Endodermal cell (in vitro differentiated cells): Measurements from ENCODE around the gene LYRM4. TPM values are rescaled to one million over a fixed set of nuclear protein-coding genes. Genes with fewer than 3 reads are reported as not detected.

Experiments used
- DNase-seq: peaks from one replicate; pipeline ENCODE4 v3.0.0-alpha.2; 2017
- H3K27ac ChIP-seq: 2 replicates; pipeline ENCODE4 v1.5.1; 2013; ENCODE audit warnings: mild to moderate bottlenecking, low read depth, low read length, moderate library complexity
- H3K27me3 ChIP-seq: 2 replicates; pipeline ENCODE4 v1.6.1; 2013; ENCODE audit warnings: mild to moderate bottlenecking, low read length, moderate library complexity; ENCODE audit not compliant: insufficient read depth, control insufficient read depth, poor library complexity, severe bottlenecking
- H3K36me3 ChIP-seq: 2 replicates; pipeline ENCODE4 v1.7.0; 2013; ENCODE audit warnings: mild to moderate bottlenecking, low read length, moderate library complexity; ENCODE audit not compliant: control insufficient read depth, insufficient read depth
- H3K4me1 ChIP-seq: one replicate; pipeline ENCODE4 v1.7.0; 2013; ENCODE audit warnings: low read length; ENCODE audit not compliant: control insufficient read depth, insufficient read depth
- H3K4me3 ChIP-seq: 2 replicates; pipeline ENCODE4 v1.5.1; 2013; ENCODE audit warnings: mild to moderate bottlenecking, low read length, moderate library complexity
- H3K9ac ChIP-seq: 2 replicates; pipeline ENCODE4 v1.6.1; 2013; ENCODE audit warnings: mild to moderate bottlenecking, low read length, moderate library complexity; ENCODE audit not compliant: poor library complexity, severe bottlenecking; ENCODE audit errors: extremely low read depth
- H3K9me3 ChIP-seq: 2 replicates; pipeline ENCODE4 v1.6.1; 2013; ENCODE audit warnings: mild to moderate bottlenecking, low read length, moderate library complexity; ENCODE audit not compliant: control insufficient read depth
- H3K27ac Mint-ChIP-seq: 2 replicates; pipeline ENCODE4 v1.8.0; 2020; ENCODE audit warnings: mixed read lengths
- H3K27me3 Mint-ChIP-seq: 2 replicates; pipeline ENCODE4 v1.8.0; 2021; ENCODE audit warnings: mild to moderate bottlenecking, mixed read lengths; ENCODE audit not compliant: insufficient read depth
- H3K36me3 Mint-ChIP-seq: 2 replicates; pipeline ENCODE4 v1.8.0; 2020; ENCODE audit warnings: low read depth, mixed read lengths
- H3K4me1 Mint-ChIP-seq: 2 replicates; pipeline ENCODE4 v1.8.0; 2020; ENCODE audit warnings: mixed read lengths
- H3K4me3 Mint-ChIP-seq: 2 replicates; pipeline ENCODE4 v1.8.0; 2020; ENCODE audit warnings: mild to moderate bottlenecking, moderate library complexity, mixed read lengths
- H3K9me3 Mint-ChIP-seq: 2 replicates; pipeline ENCODE4 v1.8.0; 2020; ENCODE audit warnings: mild to moderate bottlenecking, mixed read lengths
- CTCF ChIP-seq: fragments of 200-600 bp; sonication (generic); conservative IDR thresholded peaks from 2 replicates; pipeline ENCODE4 v1.5.0; 2021; ENCODE audit warnings: antibody characterized with exemption, mild to moderate bottlenecking
- WGBS, 2 experiments: methylation state at CpG; one replicate each; pipeline versions ENCODE4 v1.1.5 to v1.1.7; 2013; ENCODE audit warnings: missing lambda C conversion rate in 2 of 2, mixed read lengths in 1 of 2; ENCODE audit not compliant: insufficient coverage in 1 of 2, insufficient read length in 1 of 2; 5-methylcytosine and 5-hydroxymethylcytosine counted together
- total RNA-seq, 2 donors: library from RNA; stranded (reverse); fragmentation: NEBNext Ultra II Directional in 1 of 2; extraction: Animal tissue kit (Norgen Biotek cat#: 25700) in 1 of 2; gene quantifications; 2 replicates in 1 of 2; 3 replicates in 1 of 2; pipeline ENCODE4 v1.2.1, GENCODE V29; 2021

Gene LYRM4
- total RNA-seq, 2 donors from 2014 or later = 32.1 to 44.3 TPM

- Histone ChIP-seq H3K27ac (no peak overlapping the region), H3K27me3 (no peaks in the 10 kb centered on the region), H3K9me3 (no peaks in the 10 kb centered on the region), H3K4me3 (no peak overlapping the region), H3K4me1 (no peaks in the 10 kb centered on the region), H3K9ac (no peak overlapping the region), H3K36me3 (no peaks in the 10 kb centered on the region)
- WGBS, 2 experiments = 49 to 68% methylated on average over 5 to 9 of the region's 9 CpGs
- peaks cover 8% of the 10 kb centered on the region for H3K4me1 Mint-ChIP-seq
- H3K9me3 Mint-ChIP-seq = no peaks in the 10 kb centered on the region
- no peaks in the 10 kb centered on the region for H3K27me3 Mint-ChIP-seq
- no peaks in the 10 kb centered on the region for H3K36me3 Mint-ChIP-seq
- DNase-seq = peak; percentile 93
- TF ChIP-seq CTCF = peak; percentile 93
- no peak overlapping the region for H3K4me3 Mint-ChIP-seq
- peak overlapping the region; percentile 16 for H3K27ac Mint-ChIP-seq
Observed at GRCh38 chr6:5143634-5144311, 117.0 kb downstream of the LYRM4 start.

GRCh38 chr6:5142915-5143314, 117.8 kb downstream of the LYRM4 start:
- WGBS, 2 experiments = 93 to 96% methylated on average over 4 to 11 of the region's 11 CpGs
- Mint-ChIP-seq H3K4me3 (no peak overlapping the region), H3K27me3 (no peaks in the 10 kb centered on the region), H3K4me1 (peaks cover 8% of the 10 kb centered on the region), H3K27ac (no peak overlapping the region), H3K36me3 (no peaks in the 10 kb centered on the region), H3K9me3 (no peaks in the 10 kb centered on the region)
- H3K36me3 ChIP-seq = no peaks in the 10 kb centered on the region
- H3K4me3 ChIP-seq = no peak overlapping the region
- DNase-seq = no peak
- no peaks in the 10 kb centered on the region for H3K4me1 ChIP-seq
- no peaks in the 10 kb centered on the region for H3K27me3 ChIP-seq
- TF ChIP-seq CTCF = no peak
- H3K9me3 ChIP-seq = no peaks in the 10 kb centered on the region
- no peak overlapping the region for H3K9ac ChIP-seq
- H3K27ac ChIP-seq = no peak overlapping the region

GRCh38 chr6:5142131-5142530, 118.6 kb downstream of the LYRM4 start:
- Histone ChIP-seq H3K36me3 (no peaks in the 10 kb centered on the region), H3K27ac (no peak overlapping the region), H3K9me3 (no peaks in the 10 kb centered on the region), H3K9ac (no peak overlapping the region), H3K4me3 (no peak overlapping the region), H3K4me1 (no peaks in the 10 kb centered on the region), H3K27me3 (no peaks in the 10 kb centered on the region)
- Mint-ChIP-seq H3K9me3 (no peaks in the 10 kb centered on the region), H3K36me3 (no peaks in the 10 kb centered on the region), H3K4me1 (peaks cover 4% of the 10 kb centered on the region), H3K27ac (no peak overlapping the region), H3K27me3 (no peaks in the 10 kb centered on the region), H3K4me3 (no peak overlapping the region)
- no peak for TF ChIP-seq CTCF
- no peak for DNase-seq
- WGBS, 2 experiments = 94 to 100% methylated on average over 2 to 4 of the region's 4 CpGs
